ENCODE data around the gene PLXNB1.
A peak's percentile ranks its signal among the peaks of the same experiment; 100 is the strongest.
"Not testable (repeated sequence)": the region's sequence is repeated elsewhere in the genome, so short reads cannot be mapped to it uniquely, and the experiment has no call there.

The PLXNB1 gene

DNA sequence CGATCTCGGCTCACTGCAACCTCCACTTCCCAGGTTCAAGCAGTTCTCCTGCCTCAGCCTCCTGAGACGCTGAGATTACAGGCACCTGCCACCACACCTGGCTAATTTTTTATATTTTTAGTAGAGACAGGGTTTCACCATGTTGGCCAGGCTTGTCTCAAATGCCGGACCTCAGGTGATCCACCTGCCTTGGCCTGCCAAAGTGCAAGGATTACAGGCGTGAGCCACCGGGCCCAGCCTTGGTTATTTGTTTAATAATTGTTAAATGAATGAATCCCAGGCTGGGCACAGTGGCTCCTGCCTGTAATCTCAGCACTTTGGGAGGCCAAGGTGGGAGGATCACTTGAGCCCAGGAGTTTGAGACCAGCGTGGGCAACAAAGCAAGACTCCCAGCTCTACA, 31.9 kb upstream of the PLXNB1 start:
- not testable (repeated sequence) for DNase-seq

GRCh38 chr3:48460517-48460902, 30.6 kb upstream of the PLXNB1 start:
- DNase-seq, result no peak

GRCh38 chr3:48459773-48460516, 30.1 kb upstream of the PLXNB1 start:
- no peak for DNase-seq

GRCh38 chr3:48459331-48459730, 29.4 kb upstream of the PLXNB1 start:
- no peak for DNase-seq

DNA sequence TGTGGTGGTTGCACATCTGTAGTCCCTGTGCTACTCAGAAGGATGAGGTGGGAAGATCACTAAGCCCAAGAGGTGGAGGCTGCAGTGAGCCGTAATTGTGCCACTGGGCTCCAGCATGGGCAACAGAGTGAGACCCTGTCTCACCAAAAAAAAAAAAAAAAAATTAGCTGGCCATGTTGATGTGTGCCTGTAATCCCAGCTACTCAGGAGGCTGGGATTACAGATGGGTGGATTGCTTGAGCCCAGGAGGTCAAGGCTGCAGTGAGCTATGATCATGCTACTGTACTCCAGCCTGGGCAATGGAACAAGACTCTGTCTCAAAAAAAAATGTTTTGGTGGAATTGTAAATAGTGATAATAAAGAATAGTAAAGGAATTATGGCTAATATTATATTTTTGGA, 26.6 kb upstream of the PLXNB1 start:
- DNase-seq, result no peak

DNA sequence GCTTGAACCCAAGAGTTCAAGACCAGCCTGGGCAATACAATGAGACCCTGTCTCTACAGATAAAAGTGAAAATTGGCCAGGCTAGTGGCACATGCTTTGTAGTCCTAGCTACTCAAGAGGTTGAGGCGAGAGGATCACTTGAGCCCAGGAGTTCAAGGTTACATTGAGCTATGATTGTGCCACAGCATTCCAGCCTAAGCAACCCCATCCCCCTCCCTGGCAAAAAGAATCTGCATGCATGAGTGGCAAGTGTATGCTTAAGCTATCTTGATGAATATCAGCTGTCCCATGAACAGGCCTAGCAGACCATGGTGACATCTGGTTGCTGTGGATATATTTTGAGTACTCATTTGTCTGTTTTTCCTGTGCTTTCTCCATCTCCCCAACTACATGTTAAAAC, 21.4 kb upstream of the PLXNB1 start:
- no peak for DNase-seq

DNA sequence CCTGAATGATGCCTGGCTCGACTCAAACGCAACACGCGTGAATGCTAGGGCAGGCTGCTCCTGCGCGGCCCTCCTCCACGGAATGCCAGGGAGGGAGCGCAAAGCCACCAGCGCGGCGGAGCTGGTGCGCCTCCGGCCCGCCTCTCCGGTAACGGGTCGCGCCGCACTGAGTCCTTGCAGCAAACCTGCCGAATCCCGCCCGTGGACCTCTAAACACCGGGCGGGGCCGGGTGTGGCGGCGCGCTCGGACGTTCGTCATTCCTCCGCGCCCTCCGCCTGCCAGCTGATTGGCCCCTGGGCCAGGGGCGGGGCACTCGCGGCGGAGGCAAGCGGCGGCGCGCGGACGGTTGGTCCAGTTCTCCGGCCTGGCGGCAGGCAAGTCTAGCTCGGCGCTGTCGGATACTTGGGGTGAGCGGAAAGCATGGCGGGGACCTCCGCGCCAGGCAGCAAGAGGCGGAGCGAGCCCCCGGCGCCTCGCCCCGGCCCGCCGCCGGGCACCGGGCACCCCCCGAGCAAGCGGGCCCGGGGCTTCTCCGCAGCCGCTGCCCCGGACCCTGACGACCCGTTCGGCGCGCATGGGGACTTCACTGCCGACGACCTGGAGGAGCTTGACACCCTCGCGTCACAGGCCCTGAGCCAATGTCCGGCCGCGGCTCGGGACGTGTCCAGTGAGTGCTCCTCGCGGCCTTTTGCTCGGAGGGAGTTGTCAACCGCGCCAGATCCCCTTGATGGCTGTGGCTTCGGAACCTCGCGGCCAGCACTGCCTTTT, 16.7 kb upstream of the PLXNB1 start, which contains the start of gene ATRIP:
TSS of gene ATRIP (plus strand) at position 313 of the 769 bp plus-strand sequence. CDS start at position 422, 109 bp downstream.
- peak; percentile 65 for DNase-seq

- no peak for DNase-seq
Measured at GRCh38 chr3:48446043-48446424, 16.1 kb upstream of the PLXNB1 start.

GRCh38 chr3:48445277-48445882, 15.5 kb upstream of the PLXNB1 start:
- no peak for DNase-seq

- no peak for DNase-seq
Measured at GRCh38 chr3:48441940-48442339, 12.1 kb upstream of the PLXNB1 start.

GRCh38 chr3:48440590-48440958, 10.7 kb upstream of the PLXNB1 start:
- no peak for DNase-seq

GRCh38 chr3:48439820-48440589, 10.1 kb upstream of the PLXNB1 start, which contains the start of the genes CCDC51 and TMA7:
TSS of gene CCDC51 (minus strand) at chr3:48440119. CDS start at chr3:48435128, 4,991 bp downstream.
TSS of gene TMA7 (plus strand) at chr3:48440257. CDS start at chr3:48440297, 40 bp downstream.
- peak; percentile 94 for DNase-seq

DNA sequence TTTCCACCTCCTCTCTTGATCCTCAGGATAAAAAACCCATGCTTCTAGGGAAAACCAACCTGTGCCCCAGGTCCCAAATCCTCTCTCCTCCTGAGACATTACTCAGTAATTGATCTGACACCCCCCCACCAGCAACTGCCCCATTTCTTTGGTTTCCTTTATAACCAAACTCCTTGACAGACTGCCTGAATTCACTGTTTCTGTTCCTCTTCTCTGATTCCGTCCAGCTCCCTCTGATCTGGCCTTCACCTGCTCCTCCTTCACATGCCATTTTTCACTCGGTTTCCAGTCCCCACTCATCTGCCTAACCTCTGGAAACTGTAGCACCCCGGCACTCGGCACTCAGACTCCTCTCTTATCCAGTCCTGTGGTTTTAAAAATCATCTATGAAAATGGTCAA, 7.9 kb upstream of the PLXNB1 start:
- DNase-seq, result no peak

DNA sequence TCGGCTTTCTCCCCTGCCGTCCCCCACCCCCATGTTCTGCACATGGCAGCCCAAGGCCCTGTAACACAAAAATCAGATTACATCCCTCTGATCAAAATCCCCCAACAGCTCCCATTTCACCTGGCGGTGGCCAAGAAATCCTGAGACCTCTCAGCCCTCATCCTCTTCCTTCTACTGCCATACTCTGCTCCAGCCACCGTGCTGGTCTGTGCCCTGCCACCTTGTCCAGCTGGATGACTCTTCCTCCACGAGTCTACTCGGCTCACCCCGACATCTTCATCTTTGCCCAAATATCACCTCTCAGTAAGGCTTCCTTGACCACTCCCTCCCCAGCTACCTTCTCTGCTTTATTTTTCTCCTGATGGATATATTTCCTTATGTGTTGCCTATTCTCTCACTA, 7.0 kb upstream of the PLXNB1 start:
- DNase-seq, result no peak

GRCh38 chr3:48436477-48436787, 6.5 kb upstream of the PLXNB1 start:
- DNase-seq, result no peak

- peak; percentile 60 for DNase-seq
Measured at GRCh38 chr3:48435774-48436476, 6.0 kb upstream of the PLXNB1 start.

- no peak for DNase-seq
Measured at GRCh38 chr3:48435223-48435595, 5.3 kb upstream of the PLXNB1 start.

GRCh38 chr3:48434591-48435222, 4.8 kb upstream of the PLXNB1 start:
- no peak for DNase-seq

DNA sequence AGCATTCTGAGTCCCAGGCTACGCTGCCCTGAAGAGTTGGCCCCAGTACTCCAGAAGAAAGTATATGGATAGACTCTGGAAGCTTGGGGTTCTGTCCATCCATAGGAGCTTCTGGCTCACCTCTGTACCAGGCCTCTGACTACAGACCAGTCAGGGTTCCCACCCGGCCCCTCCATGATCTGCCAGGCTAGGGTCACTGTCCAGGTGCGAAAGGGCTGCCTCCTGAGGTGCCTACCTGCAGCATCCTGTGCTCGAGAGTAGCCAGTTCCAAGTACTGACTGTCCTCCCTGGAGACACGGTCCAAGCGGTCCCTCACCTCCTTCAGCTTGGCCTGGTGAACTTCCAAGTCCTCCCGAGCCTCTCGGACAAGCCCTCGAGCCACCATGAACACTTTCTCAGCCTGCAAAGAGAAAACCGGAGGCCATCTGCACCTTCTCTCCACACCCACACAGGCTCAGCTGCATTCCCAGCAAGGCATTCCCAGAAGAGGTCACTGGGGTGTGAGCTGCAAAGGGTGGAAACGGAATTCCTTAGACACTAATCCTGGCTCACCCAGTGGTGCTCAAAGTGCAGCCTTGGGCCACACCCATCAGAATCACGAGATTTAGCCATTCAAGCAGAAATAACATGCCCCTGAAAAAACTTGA, 3.7 kb upstream of the PLXNB1 start:
- no peak for DNase-seq

DNA sequence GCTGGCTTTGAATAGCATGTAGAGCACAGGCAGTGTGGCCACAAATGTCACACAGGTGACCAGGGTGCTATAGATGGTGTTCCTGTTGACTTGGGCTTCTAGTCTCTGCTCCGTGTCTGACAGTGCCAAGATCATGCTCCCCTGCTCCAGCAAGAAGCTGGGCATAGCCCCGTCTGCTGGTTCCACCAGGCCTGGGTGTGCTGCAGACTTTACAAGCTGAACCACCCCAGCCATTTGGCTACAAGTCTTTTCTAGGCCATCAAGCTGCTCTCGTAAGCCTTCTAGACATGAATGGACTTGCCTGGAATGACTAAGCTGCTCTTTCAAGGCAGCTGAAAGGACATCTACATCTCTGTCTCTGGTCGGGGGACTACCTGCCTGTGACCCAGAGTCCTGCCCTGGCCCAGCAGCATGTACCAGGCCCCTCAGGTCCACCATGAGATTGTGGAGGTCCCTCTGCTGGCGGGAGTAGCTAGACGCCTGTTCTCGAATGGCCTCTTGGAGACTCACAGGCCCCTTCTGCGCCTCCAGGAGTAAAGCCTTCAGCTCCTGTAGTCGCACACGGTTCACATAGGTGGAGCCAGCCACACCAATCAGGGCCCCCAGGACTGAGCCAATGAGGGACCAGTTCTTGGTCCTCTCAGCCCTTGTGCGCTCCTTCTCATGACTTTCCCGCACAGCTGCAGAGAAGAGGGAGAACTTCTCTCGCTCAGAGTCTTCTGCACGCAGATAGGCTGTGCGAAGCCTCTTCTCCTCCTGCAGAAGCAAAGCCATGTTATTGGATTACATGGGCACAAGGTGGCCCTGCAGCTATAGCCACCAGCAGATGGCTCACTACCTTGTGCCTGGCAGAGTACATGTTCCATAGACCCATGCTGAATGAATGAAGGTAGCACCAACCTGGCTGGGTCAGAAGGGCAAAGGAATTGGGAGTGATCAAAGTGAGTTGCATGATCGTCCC, 2.8 kb upstream of the PLXNB1 start:
- DNase-seq, result no peak
